Sigmoid colon (tissue), 3 donors: ENCODE data around the gene BAIAP3.

Experiments used
- POLR2A ChIP-seq, 2 donors: fragments of 450-650 bp; IDR thresholded peaks; one replicate each; pipeline ENCODE4 v1.6.1; 2016; ENCODE audit warnings: antibody characterized with exemption in 2 of 2, mild to moderate bottlenecking in 2 of 2, moderate library complexity in 2 of 2
- TF ChIP-seq, protein P1 (sequence below), 4 experiments: fragments of 450-650 bp in 3 of 4; fragments of 200-600 bp in 1 of 4; IDR thresholded peaks; one replicate each; pipeline ENCODE4 v1.5.1; 2016 to 2019; ENCODE audit warnings: antibody characterized with exemption in 4 of 4, mild to moderate bottlenecking in 3 of 4, moderate library complexity in 2 of 4

- TF ChIP-seq, protein P1, sequence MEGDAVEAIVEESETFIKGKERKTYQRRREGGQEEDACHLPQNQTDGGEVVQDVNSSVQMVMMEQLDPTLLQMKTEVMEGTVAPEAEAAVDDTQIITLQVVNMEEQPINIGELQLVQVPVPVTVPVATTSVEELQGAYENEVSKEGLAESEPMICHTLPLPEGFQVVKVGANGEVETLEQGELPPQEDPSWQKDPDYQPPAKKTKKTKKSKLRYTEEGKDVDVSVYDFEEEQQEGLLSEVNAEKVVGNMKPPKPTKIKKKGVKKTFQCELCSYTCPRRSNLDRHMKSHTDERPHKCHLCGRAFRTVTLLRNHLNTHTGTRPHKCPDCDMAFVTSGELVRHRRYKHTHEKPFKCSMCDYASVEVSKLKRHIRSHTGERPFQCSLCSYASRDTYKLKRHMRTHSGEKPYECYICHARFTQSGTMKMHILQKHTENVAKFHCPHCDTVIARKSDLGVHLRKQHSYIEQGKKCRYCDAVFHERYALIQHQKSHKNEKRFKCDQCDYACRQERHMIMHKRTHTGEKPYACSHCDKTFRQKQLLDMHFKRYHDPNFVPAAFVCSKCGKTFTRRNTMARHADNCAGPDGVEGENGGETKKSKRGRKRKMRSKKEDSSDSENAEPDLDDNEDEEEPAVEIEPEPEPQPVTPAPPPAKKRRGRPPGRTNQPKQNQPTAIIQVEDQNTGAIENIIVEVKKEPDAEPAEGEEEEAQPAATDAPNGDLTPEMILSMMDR (IDR thresholded peaks at IDR 0.05): no peak
- no peak for TF ChIP-seq POLR2A (IDR thresholded peaks at IDR 0.05)
These were observed 51.8 kb downstream of the BAIAP3 start for GRCh38 chr16:1385232-1385631.
